Activated CD8-positive, alpha-beta T cell treated with anti-CD3 and anti-CD28 coated beads for 36 hours (primary cell): Measurements from ENCODE around the gene NUP93. TPM values are rescaled to one million over a fixed set of nuclear protein-coding genes. Genes with fewer than 3 reads are reported as not detected.
A peak's percentile ranks its signal among the peaks of the same experiment; 100 is the strongest.

Experiments used
- ATAC-seq: fragments of 200-7000 bp; cut with Tn5 transposase; one replicate; pipeline ENCODE4 v1.10.0; 2021; ENCODE audit warnings: mild to moderate bottlenecking, moderate library complexity
- CTCF ChIA-PET: fragments of 350-600 bp; sonication (Branson Sonifier 250); formaldehyde crosslinking; loops from one replicate; lab custom pipeline; 2021; ENCODE audit warnings: antibody characterized with exemption; lab: Charles Lee
- POLR2A ChIA-PET: fragments of 350-600 bp; sonication (Branson Sonifier 250); formaldehyde crosslinking; loops from one replicate; lab custom pipeline; 2021; ENCODE audit warnings: antibody characterized with exemption; lab: Charles Lee
- DNase-seq: peaks from one replicate; pipeline ENCODE4 v3.0.0-alpha.2; 2020
- H3K27ac Mint-ChIP-seq: one replicate; pipeline ENCODE4 v1.8.0; 2021; ENCODE audit warnings: mild to moderate bottlenecking, mixed read lengths
- H3K27me3 Mint-ChIP-seq: one replicate; pipeline ENCODE4 v1.8.0; 2021; ENCODE audit warnings: mixed read lengths
- H3K36me3 Mint-ChIP-seq: one replicate; pipeline ENCODE4 v1.8.0; 2021; ENCODE audit warnings: low read depth, mixed read lengths
- H3K4me1 Mint-ChIP-seq: one replicate; pipeline ENCODE4 v1.8.0; 2021; ENCODE audit warnings: low read depth, mixed read lengths
- H3K4me3 Mint-ChIP-seq: one replicate; pipeline ENCODE4 v1.8.0; 2021; ENCODE audit warnings: mild to moderate bottlenecking, moderate library complexity, mixed read lengths
- H3K9me3 Mint-ChIP-seq: one replicate; pipeline ENCODE4 v1.8.0; 2021; ENCODE audit warnings: mixed read lengths
- CTCF ChIP-seq: fragments of 200-600 bp; IDR thresholded peaks from one replicate; pipeline ENCODE4 v1.8.0; 2022; ENCODE audit warnings: antibody characterized with exemption, mild to moderate bottlenecking
- intact Hi-C: fragments of 100-400 bp; cut with micrococcal nuclease; formaldehyde crosslinking; loops from one replicate; pipeline ENCODE4 v1.10.0; 2022
- total RNA-seq, 2 experiments: library from RNA; stranded (reverse); gene quantifications; one replicate each; pipeline ENCODE4 v1.2.3, GENCODE V29; 2021

Gene NUP93
- total RNA-seq, 2 experiments from 2014 or later = 171 to 191 TPM

- no peak overlapping the region for H3K4me3 Mint-ChIP-seq
- DNase-seq (no peak), ATAC-seq (no peak)
- intact Hi-C loops = no loop called here
- no peaks in the 10 kb centered on the region for H3K9me3 Mint-ChIP-seq
- TF ChIP-seq CTCF = no peak
- H3K27ac Mint-ChIP-seq = no peak overlapping the region
- H3K27me3 Mint-ChIP-seq = no peaks in the 10 kb centered on the region
- peaks cover 39% of the 10 kb centered on the region for H3K4me1 Mint-ChIP-seq
- peaks cover 26% of the 10 kb centered on the region for H3K36me3 Mint-ChIP-seq
- ChIA-PET POLR2A (no interaction called here), CTCF (no interaction called here)
Measured at GRCh38 chr16:56748191-56748590, 18.3 kb downstream of the NUP93 start.

- no peak for TF ChIP-seq CTCF
- intact Hi-C loops = no loop called here
- no peaks in the 10 kb centered on the region for H3K9me3 Mint-ChIP-seq
- no peak overlapping the region for H3K27ac Mint-ChIP-seq
- DNase-seq (no peak), ATAC-seq (no peak)
- POLR2A ChIA-PET = interaction anchor here (0.7 to 1.2 kb wide), 3 partner anchors 12 to 20 kb away, joined by 3 to 4 read pairs (median 3); no protein-coding TSS in a partner anchor
- peaks cover 33% of the 10 kb centered on the region for H3K36me3 Mint-ChIP-seq
- H3K4me3 Mint-ChIP-seq = no peak overlapping the region
- peaks cover 34% of the 10 kb centered on the region for H3K4me1 Mint-ChIP-seq
- H3K27me3 Mint-ChIP-seq = no peaks in the 10 kb centered on the region
- CTCF ChIA-PET = no interaction called here
Measured at GRCh38 chr16:56748826-56749225, 18.9 kb downstream of the NUP93 start.

GRCh38 chr16:56749672-56750491 lies 20.0 kb downstream of the NUP93 start:
- POLR2A ChIA-PET = interaction anchor here (0.8 to 1.2 kb wide), 2 partner anchors 10 to 14 kb away, joined by 3 to 4 read pairs; no protein-coding TSS in a partner anchor
- no peak for TF ChIP-seq CTCF
- intact Hi-C loops = no loop called here
- Mint-ChIP-seq H3K27me3 (no peaks in the 10 kb centered on the region), H3K27ac (peak overlapping the region; percentile 19), H3K4me1 (peaks cover 26% of the 10 kb centered on the region), H3K36me3 (peaks cover 41% of the 10 kb centered on the region), H3K4me3 (no peak overlapping the region), H3K9me3 (peaks cover 2% of the 10 kb centered on the region)
- CTCF ChIA-PET = no interaction called here
- ATAC-seq (peak; percentile 42), DNase-seq (no peak)

- Mint-ChIP-seq H3K36me3 (peaks cover 49% of the 10 kb centered on the region), H3K27me3 (no peaks in the 10 kb centered on the region), H3K4me3 (no peak overlapping the region), H3K27ac (no peak overlapping the region), H3K4me1 (peaks cover 26% of the 10 kb centered on the region), H3K9me3 (peaks cover 6% of the 10 kb centered on the region)
- ATAC-seq (no peak), DNase-seq (no peak)
- ChIA-PET CTCF (interaction anchor here (0.7 kb wide), 1 partner anchor 10 kb away, joined by 3 read pairs; no protein-coding TSS in a partner anchor), POLR2A (no interaction called here)
- intact Hi-C loops = no loop called here
- no peak for TF ChIP-seq CTCF
Measured at GRCh38 chr16:56753410-56753809, 23.5 kb downstream of the NUP93 start.

- no peak for TF ChIP-seq CTCF
- peaks cover 11% of the 10 kb centered on the region for H3K4me1 Mint-ChIP-seq
- CTCF ChIA-PET = no interaction called here
- DNase-seq = no peak
- intact Hi-C loops = no loop called here
- H3K9me3 Mint-ChIP-seq = peaks cover 6% of the 10 kb centered on the region
- H3K4me3 Mint-ChIP-seq = no peak overlapping the region
- no peaks in the 10 kb centered on the region for H3K27me3 Mint-ChIP-seq
- H3K36me3 Mint-ChIP-seq = peaks cover 51% of the 10 kb centered on the region
- no peak overlapping the region for H3K27ac Mint-ChIP-seq
- POLR2A ChIA-PET = no interaction called here
- ATAC-seq = no peak
Measured at GRCh38 chr16:56755038-56755437, 25.1 kb downstream of the NUP93 start.
